CD4-positive, CD25-positive, alpha-beta regulatory T cell (primary cell): Measurements from ENCODE around the gene MGST2. TPM values are rescaled to one million over a fixed set of nuclear protein-coding genes. Genes with fewer than 3 reads are reported as not detected.
"Not testable (repeated sequence)": the region's sequence is repeated elsewhere in the genome, so short reads cannot be mapped to it uniquely, and the experiment has no call there.

Experiments used
- ATAC-seq, 2 donors: fragments of 150-1000 bp; cut with Tn5 transposase; one replicate each; pipeline ENCODE4 v1.10.0; 2021; ENCODE audit warnings: low read depth in 2 of 2, moderate number of reproducible peaks in 2 of 2, moderate library complexity in 1 of 2
- DNase-seq, 3 donors: peaks; one replicate each; pipeline versions ENCODE4 v3.0.0 to v3.0.0-alpha.2; 2012 to 2022; ENCODE audit warnings: mixed read lengths in 1 of 3
- H3K27ac ChIP-seq: one replicate; pipeline ENCODE4 v1.7.0; 2013; ENCODE audit warnings: mild to moderate bottlenecking, low read length; ENCODE audit not compliant: insufficient read depth, poor library complexity, severe bottlenecking
- H3K27me3 ChIP-seq: one replicate; pipeline ENCODE4 v1.7.0; 2013; ENCODE audit warnings: low read length; ENCODE audit not compliant: control insufficient read depth, insufficient read depth
- H3K36me3 ChIP-seq: one replicate; pipeline ENCODE4 v1.7.0; 2013; ENCODE audit warnings: mild to moderate bottlenecking, low read length, moderate library complexity; ENCODE audit not compliant: control insufficient read depth, insufficient read depth
- H3K4me1 ChIP-seq: 2 replicates; pipeline ENCODE4 v1.7.0; 2013; ENCODE audit warnings: mild to moderate bottlenecking, low read length; ENCODE audit not compliant: insufficient read depth, control insufficient read depth, poor library complexity, severe bottlenecking
- H3K4me3 ChIP-seq: one replicate; pipeline ENCODE4 v1.7.0; 2013; ENCODE audit warnings: low read depth, mild to moderate bottlenecking, low read length, moderate library complexity
- H3K9me3 ChIP-seq, 2 experiments: 1 replicate in 1 of 2; 2 replicates in 1 of 2; pipeline ENCODE4 v1.7.0; 2013; ENCODE audit warnings: low read length in 2 of 2, mild to moderate bottlenecking in 1 of 2, moderate library complexity in 1 of 2; ENCODE audit not compliant: control insufficient read depth in 2 of 2
- H3K27ac Mint-ChIP-seq, 3 donors: one replicate each; pipeline ENCODE4 v1.8.0; 2020 to 2022; ENCODE audit warnings: mild to moderate bottlenecking in 3 of 3, mixed read lengths in 3 of 3, moderate library complexity in 2 of 3
- H3K27me3 Mint-ChIP-seq: one replicate; pipeline ENCODE4 v1.8.0; 2022; ENCODE audit warnings: mild to moderate bottlenecking, mixed read lengths
- H3K36me3 Mint-ChIP-seq: one replicate; pipeline ENCODE4 v1.8.0; 2020; ENCODE audit warnings: mixed read lengths
- H3K4me1 Mint-ChIP-seq, 4 donors: one replicate each; pipeline ENCODE4 v1.8.0; 2020 to 2022; ENCODE audit warnings: mixed read lengths in 4 of 4, mild to moderate bottlenecking in 1 of 4
- H3K4me3 Mint-ChIP-seq, 4 donors: one replicate each; pipeline ENCODE4 v1.8.0; 2020 to 2022; ENCODE audit warnings: mild to moderate bottlenecking in 4 of 4, mixed read lengths in 4 of 4, moderate library complexity in 3 of 4
- H3K9me3 Mint-ChIP-seq, 7 donors: one replicate each; pipeline ENCODE4 v1.8.0; 2020 to 2022; ENCODE audit warnings: mixed read lengths in 7 of 7, mild to moderate bottlenecking in 3 of 7, moderate library complexity in 2 of 7
- polyA plus RNA-seq, 4 donors: library from polyadenylated mRNA; unstranded; fragments of 300-500 nt; fragmentation: Illumina TruSeq; gene quantifications; one replicate each; pipeline ENCODE4 v1.2.3, GENCODE V29; 2021
- total RNA-seq: library from RNA; stranded (reverse); gene quantifications from one replicate; pipeline ENCODE4 v1.2.3, GENCODE V29; 2022

The MGST2 gene
- total and polyA plus RNA-seq, 5 donors from 2014 or later, result 12.3 to 64.9 (median 44.6) TPM

DNA sequence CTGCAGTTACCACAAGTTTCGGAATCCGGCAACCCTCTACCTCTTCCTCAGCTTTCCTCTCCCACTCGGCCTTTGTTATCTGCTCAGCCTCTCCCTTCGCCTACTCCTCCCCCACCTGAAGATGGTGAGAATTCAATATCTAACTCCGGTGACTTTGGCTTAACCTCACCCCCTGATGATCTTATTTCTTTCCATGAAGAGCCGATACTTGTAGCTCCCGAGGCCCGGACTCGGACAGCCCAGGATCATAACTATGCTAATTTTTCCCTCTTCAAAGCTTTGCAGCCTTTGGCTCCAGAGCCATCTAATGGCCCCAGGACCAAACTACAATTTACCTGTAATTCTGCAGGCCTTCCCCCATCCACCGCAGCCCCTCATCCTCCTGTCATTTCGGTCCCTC, 32.0 kb upstream of the MGST2 start:
- Histone ChIP-seq H3K27ac (no peak overlapping the region), H3K9me3 (peaks cover 2 to 6% of the 10 kb centered on the region in 2 experiments), H3K4me1 (no peaks in the 10 kb centered on the region), H3K36me3 (no peaks in the 10 kb centered on the region), H3K4me3 (no peak overlapping the region), H3K27me3 (no peaks in the 10 kb centered on the region)
- DNase-seq (no peak), ATAC-seq (no peak)
- Mint-ChIP-seq H3K9me3 (peaks cover 0 to 13% (median 2%) of the 10 kb centered on the region in 7 donors), H3K4me3 (no peak overlapping the region), H3K27me3 (peaks cover 37% of the 10 kb centered on the region), H3K4me1 (no peaks in the 10 kb centered on the region), H3K36me3 (no peaks in the 10 kb centered on the region), H3K27ac (no peak overlapping the region)

DNA sequence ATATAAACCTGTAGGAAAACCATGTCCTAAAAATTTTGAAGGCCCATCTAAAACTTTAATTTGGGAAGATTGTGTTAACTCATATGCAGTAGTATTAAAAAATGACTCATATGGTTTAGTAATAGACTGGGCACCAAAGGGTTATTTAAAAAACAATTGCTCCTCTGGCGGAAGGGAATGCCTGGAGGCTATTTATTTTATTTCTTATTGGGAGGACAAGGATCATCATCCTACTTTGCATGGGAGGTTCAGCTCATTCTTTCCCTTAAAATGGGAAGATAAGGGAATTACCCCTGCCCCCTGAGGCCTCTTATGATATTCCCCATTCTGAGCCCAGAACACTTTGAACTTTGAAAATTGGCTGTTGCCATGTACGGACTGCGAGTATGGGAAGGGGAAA, 29.7 kb upstream of the MGST2 start:
- H3K4me3 Mint-ChIP-seq, result no peak overlapping the region
- peaks cover 33% of the 10 kb centered on the region for H3K27me3 Mint-ChIP-seq
- H3K9me3 Mint-ChIP-seq, result peaks cover 0 to 26% (median 4%) of the 10 kb centered on the region in 7 donors
- no peaks in the 10 kb centered on the region for H3K4me1 Mint-ChIP-seq
- peaks cover 10 to 11% of the 10 kb centered on the region in 2 experiments for H3K9me3 ChIP-seq
- DNase-seq, result no peak
- H3K27me3 ChIP-seq, result no peaks in the 10 kb centered on the region
- no peak overlapping the region for H3K4me3 ChIP-seq
- no peak for ATAC-seq
- H3K27ac Mint-ChIP-seq, result no peak overlapping the region
- no peaks in the 10 kb centered on the region for H3K36me3 ChIP-seq
- no peaks in the 10 kb centered on the region for H3K36me3 Mint-ChIP-seq
- no peak overlapping the region for H3K27ac ChIP-seq
- no peaks in the 10 kb centered on the region for H3K4me1 ChIP-seq

DNA sequence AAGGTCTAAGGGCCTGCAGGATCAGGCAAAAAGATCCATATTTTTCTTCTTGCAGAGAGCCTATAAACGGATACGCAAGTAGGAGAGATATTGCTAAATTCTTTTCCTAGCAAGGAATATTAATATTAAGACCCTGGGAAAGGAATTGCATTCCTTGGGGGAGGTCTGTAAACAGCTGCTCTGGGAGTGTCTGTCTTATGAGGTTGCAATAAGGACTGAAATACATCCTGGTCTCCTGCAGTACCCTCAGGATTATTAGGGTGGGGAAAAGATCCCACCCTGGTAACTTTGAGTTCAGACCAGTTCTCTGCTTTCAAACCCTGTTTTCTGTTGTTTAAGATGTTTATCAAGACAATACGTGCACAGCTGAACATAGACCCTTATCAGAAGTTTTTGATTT, 27.3 kb upstream of the MGST2 start:
- H3K9me3 ChIP-seq, result peaks cover 10 to 11% of the 10 kb centered on the region in 2 experiments
- not testable (repeated sequence) for DNase-seq, H3K27ac ChIP-seq, H3K4me3 ChIP-seq, H3K27ac Mint-ChIP-seq, H3K4me3 Mint-ChIP-seq, H3K36me3 Mint-ChIP-seq, ATAC-seq, H3K4me1 Mint-ChIP-seq, H3K36me3 ChIP-seq, H3K27me3 ChIP-seq, H3K4me1 ChIP-seq
- H3K27me3 Mint-ChIP-seq, result peaks cover 18% of the 10 kb centered on the region
- peaks cover 0 to 26% (median 5%) of the 10 kb centered on the region in 7 donors for H3K9me3 Mint-ChIP-seq

DNA sequence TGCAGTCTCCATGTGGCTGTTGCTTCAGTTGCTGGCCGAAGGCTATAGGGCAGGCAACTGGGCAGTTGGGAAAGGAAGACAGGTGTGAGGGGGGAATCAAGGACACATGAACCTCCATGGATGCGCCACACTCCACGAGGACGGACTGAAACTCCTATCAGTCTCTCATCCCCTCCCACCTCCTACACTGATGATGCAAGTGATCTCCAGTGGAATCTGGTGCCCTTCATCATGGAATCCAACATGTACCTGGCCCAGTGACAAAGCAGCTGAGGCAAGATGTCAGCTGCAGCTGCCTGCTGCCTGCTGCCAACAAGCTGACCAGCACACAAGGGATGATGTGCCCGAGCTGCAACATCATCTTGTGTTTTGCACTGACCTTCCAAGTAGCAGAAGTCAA, 26.0 kb upstream of the MGST2 start:
- no peak overlapping the region for H3K4me3 ChIP-seq
- H3K4me1 ChIP-seq, result no peaks in the 10 kb centered on the region
- Mint-ChIP-seq H3K27ac (no peak overlapping the region), H3K4me3 (no peak overlapping the region), H3K9me3 (peaks cover 0 to 26% (median 5%) of the 10 kb centered on the region in 7 donors), H3K4me1 (no peaks in the 10 kb centered on the region), H3K27me3 (peaks cover 13% of the 10 kb centered on the region), H3K36me3 (no peaks in the 10 kb centered on the region)
- DNase-seq (no peak), ATAC-seq (no peak)
- no peaks in the 10 kb centered on the region for H3K36me3 ChIP-seq
- H3K27ac ChIP-seq, result no peak overlapping the region
- peaks cover 10 to 11% of the 10 kb centered on the region in 2 experiments for H3K9me3 ChIP-seq
- H3K27me3 ChIP-seq, result no peaks in the 10 kb centered on the region

DNA sequence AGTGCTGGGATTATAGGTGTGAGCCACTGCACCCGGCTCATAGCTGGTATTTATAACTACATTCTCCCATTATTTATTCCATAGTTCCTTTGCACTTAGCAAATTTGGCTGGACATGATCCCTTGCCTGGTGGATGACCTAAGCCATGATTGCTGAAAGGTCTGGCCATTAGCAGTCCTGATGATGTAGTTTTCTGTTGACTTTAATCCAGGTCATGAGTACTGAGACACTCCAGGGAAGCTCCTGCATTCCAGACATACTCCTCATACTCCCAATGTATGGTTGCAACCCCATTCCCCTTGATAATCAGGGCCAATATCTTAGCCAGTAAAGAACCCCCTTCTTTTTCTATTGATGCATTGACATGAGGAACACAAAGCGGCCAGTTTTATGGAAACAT, 24.4 kb upstream of the MGST2 start:
- no peak overlapping the region for H3K27ac ChIP-seq
- Mint-ChIP-seq H3K27ac (no peak overlapping the region), H3K36me3 (no peaks in the 10 kb centered on the region), H3K4me1 (no peaks in the 10 kb centered on the region), H3K27me3 (peaks cover 8% of the 10 kb centered on the region), H3K4me3 (no peak overlapping the region), H3K9me3 (peaks cover 0 to 26% (median 5%) of the 10 kb centered on the region in 7 donors)
- H3K4me1 ChIP-seq, result no peaks in the 10 kb centered on the region
- H3K4me3 ChIP-seq, result no peak overlapping the region
- no peaks in the 10 kb centered on the region for H3K27me3 ChIP-seq
- H3K9me3 ChIP-seq, result peaks cover 10 to 11% of the 10 kb centered on the region in 2 experiments
- ATAC-seq (no peak), DNase-seq (no peak)
- no peaks in the 10 kb centered on the region for H3K36me3 ChIP-seq

DNA sequence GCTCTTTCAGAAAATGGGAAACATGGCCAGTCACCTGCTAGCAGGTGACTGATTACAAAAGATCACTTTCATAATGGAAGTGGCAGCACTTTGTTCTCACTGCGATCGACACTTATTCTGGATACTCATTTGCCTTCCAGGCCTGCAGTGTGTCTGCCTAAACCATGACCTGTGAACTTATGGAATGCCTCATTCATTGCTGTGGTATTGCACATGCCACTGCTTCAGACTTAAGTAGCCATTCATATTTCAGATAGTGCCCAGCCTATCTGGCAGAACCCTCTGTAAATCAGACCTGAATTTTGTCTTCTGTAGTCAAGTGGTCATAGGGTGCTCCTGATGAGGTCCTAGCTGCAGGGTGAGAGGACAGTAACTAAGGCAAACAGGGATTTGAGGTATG, 23.3 kb upstream of the MGST2 start:
- DNase-seq, result no peak
- H3K9me3 ChIP-seq, result peaks cover 10 to 11% of the 10 kb centered on the region in 2 experiments
- H3K27ac ChIP-seq, result no peak overlapping the region
- H3K27me3 ChIP-seq, result no peaks in the 10 kb centered on the region
- no peaks in the 10 kb centered on the region for H3K4me1 ChIP-seq
- Mint-ChIP-seq H3K4me1 (no peaks in the 10 kb centered on the region), H3K4me3 (no peak overlapping the region), H3K27ac (no peak overlapping the region), H3K36me3 (no peaks in the 10 kb centered on the region), H3K9me3 (peaks cover 0 to 24% (median 5%) of the 10 kb centered on the region in 7 donors), H3K27me3 (peaks cover 2% of the 10 kb centered on the region)
- ATAC-seq, result no peak
- no peak overlapping the region for H3K4me3 ChIP-seq
- no peaks in the 10 kb centered on the region for H3K36me3 ChIP-seq

DNA sequence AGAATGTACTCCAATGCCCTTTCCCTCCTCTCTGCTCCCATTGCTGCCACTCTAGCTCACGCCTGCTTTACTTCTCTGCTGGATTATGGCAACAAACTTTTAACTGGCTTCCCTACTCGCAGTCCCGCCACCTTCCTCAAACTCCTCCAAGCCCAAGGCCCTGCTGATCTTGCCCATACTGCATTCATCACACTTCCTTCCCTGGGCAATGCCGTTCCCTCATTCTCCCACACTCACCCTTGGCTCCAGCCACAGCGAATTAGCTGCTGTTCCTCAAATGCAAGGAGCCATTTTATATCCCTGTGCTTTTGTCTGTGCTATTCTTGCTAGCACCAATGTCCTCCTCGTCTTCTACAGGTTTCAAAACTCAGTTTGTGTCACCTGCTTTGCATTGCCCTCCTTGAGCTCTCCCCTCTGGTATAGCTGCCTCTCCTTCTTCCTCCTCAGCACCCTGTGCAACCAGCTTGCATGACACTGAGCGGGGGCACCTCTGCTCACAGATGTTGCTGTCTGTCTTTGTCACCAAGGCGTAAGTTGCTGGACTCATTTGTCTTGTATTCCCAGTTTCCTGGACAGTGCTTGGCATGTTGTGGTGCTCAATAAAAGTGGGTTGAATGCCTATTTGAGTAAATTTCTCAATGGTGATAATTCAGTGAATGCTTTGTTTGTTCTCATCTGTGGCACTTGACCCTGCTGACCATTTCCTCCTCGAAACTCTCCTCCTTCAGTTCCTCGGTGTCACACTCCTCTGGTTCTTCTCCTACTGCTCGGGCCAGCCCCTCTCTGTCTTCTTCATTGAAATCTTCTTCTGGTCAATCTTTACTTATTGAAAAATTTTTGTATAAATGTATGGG, 22.4 kb upstream of the MGST2 start:
- no peaks in the 10 kb centered on the region for H3K4me1 Mint-ChIP-seq
- Histone ChIP-seq H3K4me1 (no peaks in the 10 kb centered on the region), H3K27me3 (no peaks in the 10 kb centered on the region), H3K9me3 (peaks cover 8 to 9% of the 10 kb centered on the region in 2 experiments), H3K36me3 (no peaks in the 10 kb centered on the region), H3K27ac (no peak overlapping the region), H3K4me3 (no peak overlapping the region)
- no peak overlapping the region for H3K4me3 Mint-ChIP-seq
- DNase-seq (no peak), ATAC-seq (no peak)
- H3K9me3 Mint-ChIP-seq, result peaks cover 0 to 16% (median 4%) of the 10 kb centered on the region in 7 donors
- peaks cover 5% of the 10 kb centered on the region for H3K27me3 Mint-ChIP-seq
- H3K36me3 Mint-ChIP-seq, result no peaks in the 10 kb centered on the region
- H3K27ac Mint-ChIP-seq, result peak overlapping the region in 1 of 3 donors; percentile 32

DNA sequence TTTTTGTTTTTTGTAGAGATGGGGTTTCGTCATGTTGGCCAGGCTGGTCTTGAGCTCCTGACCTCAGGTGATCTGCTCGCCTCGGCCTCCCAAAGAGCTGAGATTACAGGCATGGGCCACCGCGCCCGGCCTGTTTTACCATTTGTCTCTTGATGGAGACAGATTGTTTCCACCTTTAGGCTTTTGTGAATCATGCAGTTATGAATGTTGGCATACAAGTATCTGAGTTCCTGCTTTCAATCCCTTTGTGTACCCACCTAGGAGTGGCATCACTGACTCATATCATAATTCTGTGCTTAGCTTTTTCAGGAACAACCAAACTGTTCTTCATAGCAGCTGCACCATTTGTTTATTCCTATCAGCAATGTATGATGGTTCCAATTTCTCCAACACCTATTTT, 20.2 kb upstream of the MGST2 start:
- H3K27ac Mint-ChIP-seq, result no peak overlapping the region
- no peak overlapping the region for H3K4me3 ChIP-seq
- H3K4me1 ChIP-seq, result no peaks in the 10 kb centered on the region
- H3K27ac ChIP-seq, result no peak overlapping the region
- peaks cover 5% of the 10 kb centered on the region for H3K27me3 Mint-ChIP-seq
- H3K27me3 ChIP-seq, result no peaks in the 10 kb centered on the region
- H3K4me3 Mint-ChIP-seq, result no peak overlapping the region
- H3K36me3 ChIP-seq, result no peaks in the 10 kb centered on the region
- no peak for DNase-seq
- H3K4me1 Mint-ChIP-seq, result no peaks in the 10 kb centered on the region
- H3K9me3 Mint-ChIP-seq, result peaks cover 0 to 2% (median 0%) of the 10 kb centered on the region in 7 donors
- no peaks in the 10 kb centered on the region for H3K36me3 Mint-ChIP-seq
- ATAC-seq, result no peak
- no peaks in the 10 kb centered on the region for H3K9me3 ChIP-seq
